AG09309 (cell line): ENCODE measurements around the gene CLBA1.

ENCODE experiments used
- DNase-seq: peaks from one replicate; pipeline ENCODE4 v3.0.0-alpha.2; 2010; ENCODE audit warnings: low read depth
- H3K4me3 ChIP-seq: 2 replicates; pipeline ENCODE4 v1.5.1; 2011; ENCODE audit warnings: mild to moderate bottlenecking, low read depth, low read length, moderate library complexity; ENCODE audit not compliant: control insufficient read depth
- TF ChIP-seq, protein P1 (sequence below): IDR thresholded peaks from 2 replicates; pipeline ENCODE4 v1.5.1; 2011; ENCODE audit warnings: mild to moderate bottlenecking, low read depth, low read length, inconsistent platforms; ENCODE audit not compliant: insufficient read depth, control insufficient read depth; ENCODE audit errors: missing control alignments

The CLBA1 gene

DNA sequence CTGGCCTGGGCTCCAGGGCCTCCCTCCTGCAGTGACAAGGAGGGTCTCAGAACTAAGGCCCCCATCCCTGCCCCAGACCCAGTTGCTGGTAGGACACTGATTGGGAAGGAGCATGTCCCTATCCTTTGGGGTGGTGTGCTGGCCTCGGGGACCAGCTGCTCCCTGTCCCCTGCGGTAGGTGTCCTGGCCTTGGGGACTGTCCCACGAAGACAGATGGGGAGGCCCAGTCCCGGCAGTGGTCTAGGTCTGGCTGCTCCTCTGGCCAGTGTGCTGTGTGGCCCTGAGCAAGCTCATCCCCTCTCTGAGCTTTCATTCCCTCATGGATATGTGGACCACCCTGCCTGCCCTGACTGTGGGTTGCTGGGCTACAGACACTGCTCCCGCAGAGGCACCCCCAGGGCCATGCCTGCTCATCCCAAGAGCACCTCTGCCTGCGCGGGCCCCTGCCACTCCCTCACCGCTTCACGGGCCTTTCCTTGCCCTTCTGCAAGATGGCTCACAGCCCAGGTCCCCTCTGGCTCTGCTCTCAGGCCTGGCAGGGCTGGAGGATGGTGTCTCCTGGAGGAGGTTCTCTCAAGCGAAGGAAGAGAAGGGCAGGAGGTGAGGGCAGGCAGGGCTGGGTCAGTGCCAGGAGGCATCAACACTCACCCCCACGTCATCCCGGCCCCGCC lies 19.9 kb upstream of the CLBA1 start:
- TF ChIP-seq, protein P1, sequence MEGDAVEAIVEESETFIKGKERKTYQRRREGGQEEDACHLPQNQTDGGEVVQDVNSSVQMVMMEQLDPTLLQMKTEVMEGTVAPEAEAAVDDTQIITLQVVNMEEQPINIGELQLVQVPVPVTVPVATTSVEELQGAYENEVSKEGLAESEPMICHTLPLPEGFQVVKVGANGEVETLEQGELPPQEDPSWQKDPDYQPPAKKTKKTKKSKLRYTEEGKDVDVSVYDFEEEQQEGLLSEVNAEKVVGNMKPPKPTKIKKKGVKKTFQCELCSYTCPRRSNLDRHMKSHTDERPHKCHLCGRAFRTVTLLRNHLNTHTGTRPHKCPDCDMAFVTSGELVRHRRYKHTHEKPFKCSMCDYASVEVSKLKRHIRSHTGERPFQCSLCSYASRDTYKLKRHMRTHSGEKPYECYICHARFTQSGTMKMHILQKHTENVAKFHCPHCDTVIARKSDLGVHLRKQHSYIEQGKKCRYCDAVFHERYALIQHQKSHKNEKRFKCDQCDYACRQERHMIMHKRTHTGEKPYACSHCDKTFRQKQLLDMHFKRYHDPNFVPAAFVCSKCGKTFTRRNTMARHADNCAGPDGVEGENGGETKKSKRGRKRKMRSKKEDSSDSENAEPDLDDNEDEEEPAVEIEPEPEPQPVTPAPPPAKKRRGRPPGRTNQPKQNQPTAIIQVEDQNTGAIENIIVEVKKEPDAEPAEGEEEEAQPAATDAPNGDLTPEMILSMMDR, result no peak
- DNase-seq, result no peak
- no peak overlapping the region for H3K4me3 ChIP-seq

DNA sequence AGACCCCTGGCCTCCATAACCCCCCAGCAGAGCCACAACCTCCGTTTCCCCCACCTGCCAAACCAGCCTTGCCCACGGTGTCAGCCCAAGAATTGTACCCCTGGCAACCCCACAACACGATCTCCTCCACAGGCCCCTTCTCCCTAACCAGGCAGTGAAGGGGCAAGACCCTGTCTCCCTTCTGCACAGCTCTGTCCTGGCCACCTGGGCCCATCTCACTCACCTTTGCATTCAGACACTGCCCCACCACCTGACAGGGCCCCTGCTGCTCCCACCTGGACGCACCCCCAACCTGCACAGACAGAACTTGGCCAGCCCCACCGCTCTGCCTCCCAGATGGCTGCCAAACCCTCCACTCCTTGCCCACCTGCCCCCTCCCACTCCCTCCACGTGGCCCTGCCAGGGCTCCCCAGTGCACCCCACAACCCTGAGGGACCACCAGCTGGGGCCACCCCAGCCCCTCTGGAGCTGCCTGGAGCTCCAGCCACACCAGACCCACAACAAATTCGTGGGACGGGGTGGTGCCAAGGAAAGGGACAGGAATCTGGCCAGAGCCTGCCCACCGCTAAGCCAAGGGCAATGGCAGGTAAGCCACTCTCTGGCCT lies 19.2 kb upstream of the CLBA1 start:
- no peak overlapping the region for H3K4me3 ChIP-seq
- TF ChIP-seq, protein P1, result no peak
- no peak for DNase-seq

DNA sequence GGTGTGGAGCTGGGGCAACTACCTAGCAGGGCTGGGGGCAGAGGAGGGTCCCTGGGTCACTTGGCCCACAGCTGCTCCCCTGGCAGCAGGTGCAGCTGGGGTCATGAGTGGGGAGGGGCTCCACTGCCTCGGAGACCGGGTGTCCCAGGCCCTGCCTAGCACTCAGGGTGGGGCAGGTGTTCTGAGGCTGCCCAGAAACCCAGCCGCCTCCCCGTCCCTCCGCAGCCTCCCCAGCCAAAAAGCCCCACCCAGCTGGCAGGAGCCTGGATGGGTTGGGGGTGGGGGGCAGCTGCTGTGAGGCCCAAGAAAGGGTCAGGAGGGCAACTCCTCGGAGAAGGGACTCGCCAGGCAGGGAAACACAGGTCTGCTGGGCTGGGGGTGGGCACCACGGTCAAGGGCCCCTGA lies 18.6 kb upstream of the CLBA1 start:
- no peak for DNase-seq
- no peak overlapping the region for H3K4me3 ChIP-seq
- TF ChIP-seq, protein P1, result no peak

DNA sequence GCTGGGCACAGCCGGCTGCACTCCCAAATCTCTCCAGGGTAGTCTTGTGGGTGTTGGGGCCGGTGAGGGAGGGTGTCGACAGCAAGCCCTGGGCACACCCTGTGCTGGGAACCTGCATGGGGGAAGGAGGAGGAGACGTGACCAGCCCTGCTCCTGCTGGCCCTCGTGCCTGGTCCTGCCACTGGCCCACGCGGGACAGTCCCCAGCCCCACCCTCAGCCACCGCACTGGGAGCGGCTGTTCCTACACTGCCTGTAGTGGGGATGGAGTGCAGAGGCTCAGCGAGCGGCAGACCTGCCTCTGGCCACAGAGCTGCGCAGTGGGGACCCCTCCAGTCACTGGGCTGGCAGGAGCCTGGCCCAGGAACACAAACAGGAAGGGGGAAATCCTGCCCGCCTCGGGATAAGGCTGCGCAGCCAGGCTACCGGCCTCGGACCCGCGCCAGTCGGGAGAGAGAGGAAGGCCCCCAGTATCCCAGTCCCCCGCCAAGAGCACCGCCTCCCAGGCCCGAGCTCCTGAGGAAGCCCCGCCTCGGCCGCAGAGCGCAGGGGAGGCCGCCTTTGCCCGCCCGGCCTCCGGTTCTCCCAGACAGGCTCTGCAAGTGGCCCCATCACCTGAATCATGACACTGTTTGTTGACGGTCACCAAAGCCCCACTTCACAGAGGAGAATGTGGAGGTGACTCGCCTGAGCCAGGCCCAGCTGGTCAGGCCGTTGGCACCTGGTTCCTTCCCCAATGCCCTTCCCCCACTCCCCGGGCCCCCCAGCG lies 18.0 kb upstream of the CLBA1 start:
- peak overlapping the region; percentile 67 for H3K4me3 ChIP-seq
- DNase-seq, result no peak
- TF ChIP-seq, protein P1, result no peak

DNA sequence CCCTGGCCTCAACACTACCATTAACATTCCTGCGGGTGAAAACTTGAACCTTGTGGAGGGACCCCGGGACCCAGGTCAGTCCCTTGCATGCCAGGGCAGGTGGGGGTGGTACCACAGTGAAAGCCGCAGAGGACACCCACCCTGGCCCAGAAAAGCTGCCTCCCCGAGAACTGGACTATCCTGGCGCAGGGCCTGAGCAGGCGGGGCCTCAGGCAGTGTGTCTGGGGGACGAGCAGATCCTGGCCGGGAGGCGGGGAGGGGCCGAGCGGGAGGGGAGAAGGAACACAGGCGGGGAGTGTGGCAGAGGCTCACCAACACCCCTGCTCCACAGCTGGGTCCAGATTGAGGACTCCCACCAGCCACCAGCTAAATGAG lies 17.4 kb upstream of the CLBA1 start:
- TF ChIP-seq, protein P1, result no peak
- H3K4me3 ChIP-seq, result peak overlapping the region; percentile 67
- no peak for DNase-seq

DNA sequence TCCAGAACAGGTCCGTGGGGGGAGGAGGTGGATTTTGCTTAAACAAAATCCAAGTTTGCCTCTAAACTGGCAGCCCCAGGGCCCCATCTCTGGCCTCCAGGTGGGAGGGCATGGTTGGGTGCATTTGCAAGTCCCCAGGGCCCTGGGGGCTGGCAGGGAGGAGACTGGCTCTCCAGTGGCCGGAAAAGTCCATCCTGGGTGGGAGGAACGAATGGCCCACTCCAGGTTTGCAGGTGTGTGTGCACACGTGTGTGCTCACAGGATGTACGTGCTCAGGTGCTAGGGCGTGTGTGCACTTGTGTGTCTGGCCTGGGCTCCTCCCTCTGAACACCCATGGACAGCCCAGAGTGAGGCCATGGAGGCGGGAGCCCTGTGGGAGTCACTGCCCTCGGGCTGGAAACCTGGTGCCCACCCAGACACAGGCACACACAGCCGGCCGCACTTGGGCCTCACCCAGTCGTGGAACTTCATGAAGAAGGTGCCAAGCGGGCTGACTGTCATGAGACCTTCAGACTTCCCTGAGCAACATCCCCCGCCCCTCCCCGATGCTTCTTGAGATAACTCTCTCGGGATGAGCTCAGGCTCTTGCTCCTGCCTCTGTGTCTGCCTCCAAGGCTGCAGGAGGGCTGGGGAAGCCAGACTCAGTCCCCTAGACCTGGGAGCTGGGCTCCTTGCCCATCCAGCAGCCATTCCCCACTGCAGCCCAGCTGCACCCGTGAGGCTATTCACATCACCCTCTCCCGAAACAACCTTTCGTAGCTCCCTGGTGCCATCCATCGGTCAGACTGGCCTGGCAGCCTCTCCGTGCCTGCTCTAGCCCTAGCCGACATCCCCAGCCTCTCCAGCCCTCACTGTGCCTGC lies 16.8 kb upstream of the CLBA1 start:
- no peak for DNase-seq
- H3K4me3 ChIP-seq, result peak overlapping the region; percentile 67

More for the DNA sequence above, 16.8 kb upstream of the CLBA1 start:
- TF ChIP-seq, protein P1, result no peak
